Measurements from ENCODE around the gene NME4.
"Not testable (repeated sequence)": the region's sequence is repeated elsewhere in the genome, so short reads cannot be mapped to it uniquely, and the experiment has no call there.

Gene NME4

GRCh38 chr16:414395-415169 lies 17.6 kb downstream of the NME4 start:
- H3K9ac ChIP-seq (ENCODE audit: low read depth in 1 of 2, low read length in 2 of 2), result no peak overlapping the region
- H3K9me3 ChIP-seq (ENCODE audit: control insufficient read depth in 1 of 2, low read length in 2 of 2), result no peaks in the 10 kb centered on the region
- no peaks in the 10 kb centered on the region for H3K27me3 ChIP-seq (ENCODE audit: control insufficient read depth in 1 of 2, insufficient read depth in 2 of 2, low read length in 2 of 2)
- no peaks in the 10 kb centered on the region for H3K4me1 ChIP-seq (ENCODE audit: control insufficient read depth in 1 of 2, insufficient read depth in 2 of 2, low read length in 2 of 2)
- H3K4me3 ChIP-seq (ENCODE audit: low read depth in 1 of 2, low read length in 2 of 2), result no peak overlapping the region
- H3K27ac ChIP-seq (ENCODE audit: low read depth, low read length), result no peak overlapping the region
- peaks cover 0 to 23% of the 10 kb centered on the region in 2 donors for H3K36me3 ChIP-seq (ENCODE audit: control insufficient read depth in 1 of 2, insufficient read depth in 2 of 2, low read length in 2 of 2)

GRCh38 chr16:415170-415498 lies 18.1 kb downstream of the NME4 start:
- not testable (repeated sequence) for H3K27me3 ChIP-seq (ENCODE audit: control insufficient read depth in 1 of 2, insufficient read depth in 2 of 2, low read length in 2 of 2); H3K4me1 ChIP-seq (ENCODE audit: control insufficient read depth in 1 of 2, insufficient read depth in 2 of 2, low read length in 2 of 2); H3K9ac ChIP-seq (ENCODE audit: low read depth in 1 of 2, low read length in 2 of 2); H3K9me3 ChIP-seq (ENCODE audit: control insufficient read depth in 1 of 2, low read length in 2 of 2); H3K4me3 ChIP-seq (ENCODE audit: low read depth in 1 of 2, low read length in 2 of 2); H3K27ac ChIP-seq (ENCODE audit: low read depth, low read length)
- H3K36me3 ChIP-seq (ENCODE audit: control insufficient read depth in 1 of 2, insufficient read depth in 2 of 2, low read length in 2 of 2), result peaks cover 0 to 18% of the 10 kb centered on the region in 2 donors

DNA sequence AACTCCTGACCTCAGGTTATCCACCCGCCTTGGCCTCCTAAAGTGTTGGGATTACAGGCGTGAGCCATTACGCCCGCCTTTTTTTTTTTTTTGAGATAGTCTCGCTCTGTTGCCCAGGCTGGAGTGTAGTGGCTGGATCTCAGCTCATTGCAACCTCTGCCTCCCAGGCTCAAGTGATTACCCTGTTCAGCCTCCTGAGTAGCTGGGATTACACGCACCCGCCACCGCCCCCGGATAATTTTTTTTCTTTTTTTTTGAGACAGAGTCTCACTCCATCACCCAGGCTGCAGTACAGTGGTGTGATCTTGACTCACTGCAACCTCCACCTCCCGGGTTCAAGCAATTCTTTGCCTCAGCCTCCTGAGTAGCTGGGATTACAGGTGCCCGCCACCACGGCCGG lies 25.2 kb downstream of the NME4 start:
- not testable (repeated sequence) for H3K9ac ChIP-seq (ENCODE audit: low read depth in 1 of 2, low read length in 2 of 2); H3K9me3 ChIP-seq (ENCODE audit: control insufficient read depth in 1 of 2, low read length in 2 of 2); H3K4me3 ChIP-seq (ENCODE audit: low read depth in 1 of 2, low read length in 2 of 2); H3K27ac ChIP-seq (ENCODE audit: low read depth, low read length); H3K36me3 ChIP-seq (ENCODE audit: control insufficient read depth in 1 of 2, insufficient read depth in 2 of 2, low read length in 2 of 2)
- H3K4me1 ChIP-seq (ENCODE audit: control insufficient read depth in 1 of 2, insufficient read depth in 2 of 2, low read length in 2 of 2), result peaks cover 18 to 22% of the 10 kb centered on the region in 2 donors
- H3K27me3 ChIP-seq (ENCODE audit: control insufficient read depth in 1 of 2, insufficient read depth in 2 of 2, low read length in 2 of 2), result peaks cover 0 to 13% of the 10 kb centered on the region in 2 donors

DNA sequence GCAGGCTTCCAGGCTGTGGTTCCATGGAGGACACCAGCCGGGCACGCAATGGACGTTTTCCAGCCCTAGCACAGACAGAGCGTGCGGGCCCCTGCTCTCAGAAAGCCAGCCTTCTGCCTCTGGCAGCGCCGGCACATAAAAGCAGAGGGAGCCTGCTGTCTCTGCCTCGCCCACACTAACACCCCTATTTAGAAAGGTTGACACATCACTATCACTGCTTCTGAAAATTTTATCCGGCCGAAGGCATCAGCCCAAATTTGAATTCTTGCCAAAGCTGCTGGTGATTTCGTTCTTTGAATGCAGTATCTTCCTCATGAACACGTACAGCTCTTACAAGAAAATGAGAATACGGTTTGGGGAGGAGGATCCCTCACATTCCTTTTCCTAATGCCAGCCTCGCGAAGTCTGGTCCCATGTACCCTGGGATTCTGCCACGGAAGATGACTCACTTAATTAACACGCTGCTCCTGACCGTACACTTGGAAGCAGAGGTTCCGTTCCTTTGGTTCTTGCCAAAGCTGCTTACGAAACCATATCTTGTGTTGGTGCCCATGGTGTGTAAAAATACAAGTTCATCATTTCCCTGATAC lies 27.1 kb downstream of the NME4 start:
- H3K27ac ChIP-seq (ENCODE audit: low read depth, low read length), result peak overlapping the region; percentile 51
- H3K9ac ChIP-seq (ENCODE audit: low read depth in 1 of 2, low read length in 2 of 2), result peak overlapping the region; percentile 51 to 72
- peaks cover 0 to 13% of the 10 kb centered on the region in 2 donors for H3K27me3 ChIP-seq (ENCODE audit: control insufficient read depth in 1 of 2, insufficient read depth in 2 of 2, low read length in 2 of 2)
- peak overlapping the region; percentile 78 to 82 for H3K4me3 ChIP-seq (ENCODE audit: low read depth in 1 of 2, low read length in 2 of 2)
- H3K36me3 ChIP-seq (ENCODE audit: control insufficient read depth in 1 of 2, insufficient read depth in 2 of 2, low read length in 2 of 2), result no peaks in the 10 kb centered on the region
- H3K4me1 ChIP-seq (ENCODE audit: control insufficient read depth in 1 of 2, insufficient read depth in 2 of 2, low read length in 2 of 2), result peaks cover 28 to 29% of the 10 kb centered on the region in 2 donors
- H3K9me3 ChIP-seq (ENCODE audit: control insufficient read depth in 1 of 2, low read length in 2 of 2), result no peaks in the 10 kb centered on the region

DNA sequence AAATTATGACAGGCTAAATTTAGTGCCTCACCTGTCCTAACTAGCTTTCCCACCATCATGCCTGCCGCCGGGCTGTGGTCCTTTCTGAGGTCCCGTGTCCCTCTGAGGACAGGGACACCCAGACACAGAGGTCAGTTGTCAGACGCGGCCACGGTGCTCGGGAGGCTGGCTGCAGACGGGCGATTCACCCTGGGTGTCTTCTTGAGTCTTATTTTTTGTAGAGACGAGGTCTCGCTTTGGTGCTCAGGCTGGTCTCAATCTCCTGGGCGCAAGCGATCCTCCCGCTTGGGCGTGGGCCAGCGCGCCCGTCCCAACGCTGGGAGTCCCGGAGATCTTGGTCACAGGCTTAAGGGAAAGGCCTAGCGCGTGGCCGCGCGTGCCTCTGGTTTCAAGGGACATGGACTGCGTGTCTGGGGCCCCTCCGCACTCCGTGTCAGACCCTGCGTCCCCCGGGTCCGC lies 27.7 kb downstream of the NME4 start:
- Histone ChIP-seq H3K9ac (ENCODE audit: low read depth in 1 of 2, low read length in 2 of 2) (peak overlapping the region; percentile 51 to 72), H3K27ac (ENCODE audit: low read depth, low read length) (peak overlapping the region; percentile 51), H3K27me3 (ENCODE audit: control insufficient read depth in 1 of 2, insufficient read depth in 2 of 2, low read length in 2 of 2) (peaks cover 0 to 13% of the 10 kb centered on the region in 2 donors), H3K4me3 (ENCODE audit: low read depth in 1 of 2, low read length in 2 of 2) (peak overlapping the region; percentile 78 to 82), H3K36me3 (ENCODE audit: control insufficient read depth in 1 of 2, insufficient read depth in 2 of 2, low read length in 2 of 2) (no peaks in the 10 kb centered on the region), H3K4me1 (ENCODE audit: control insufficient read depth in 1 of 2, insufficient read depth in 2 of 2, low read length in 2 of 2) (peaks cover 28 to 29% of the 10 kb centered on the region in 2 donors), H3K9me3 (ENCODE audit: control insufficient read depth in 1 of 2, low read length in 2 of 2) (no peaks in the 10 kb centered on the region)

DNA sequence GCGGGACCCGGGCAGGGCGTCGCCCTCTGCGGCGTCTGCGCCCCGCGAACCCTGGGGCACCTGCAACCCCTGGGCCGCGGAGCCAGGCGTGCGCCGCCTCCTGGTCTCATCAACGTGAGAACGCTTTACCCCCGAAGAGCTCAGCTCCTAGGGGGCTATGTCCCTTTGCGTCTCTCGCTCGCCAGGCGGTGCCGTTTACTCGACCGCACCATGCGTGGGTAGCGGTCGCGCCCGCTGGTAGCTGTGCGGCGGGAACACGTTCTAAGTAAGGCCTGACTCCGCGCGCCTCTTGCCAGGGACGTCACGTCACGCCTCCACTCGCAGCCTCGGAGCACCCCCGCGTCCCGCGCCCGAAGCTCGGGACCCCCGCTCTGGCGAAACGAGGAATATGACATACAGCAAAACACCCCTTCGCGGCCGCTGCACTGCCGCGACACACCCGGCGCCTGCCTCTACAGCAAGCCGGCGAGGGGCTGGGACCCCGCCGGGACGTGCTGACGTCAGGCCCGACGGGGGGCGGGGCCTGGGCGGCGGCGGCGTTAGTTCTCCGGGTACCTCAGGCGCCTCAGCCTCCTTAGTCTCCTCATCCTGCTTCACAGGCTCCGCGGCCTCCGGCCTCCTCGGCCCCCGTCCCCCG lies 28.2 kb downstream of the NME4 start, which contains the start of gene RAB11FIP3:
Gene RAB11FIP3, plus strand, starts transcription at position 568 of the 637 bp plus-strand sequence. CDS start 358 bp downstream, outside the sequence.
- peaks cover 28 to 29% of the 10 kb centered on the region in 2 donors for H3K4me1 ChIP-seq (ENCODE audit: control insufficient read depth in 1 of 2, insufficient read depth in 2 of 2, low read length in 2 of 2)
- H3K36me3 ChIP-seq (ENCODE audit: control insufficient read depth in 1 of 2, insufficient read depth in 2 of 2, low read length in 2 of 2), result no peaks in the 10 kb centered on the region
- peak within 1 kb of the TSS; percentile 51 to 72 for H3K9ac ChIP-seq (ENCODE audit: low read depth in 1 of 2, low read length in 2 of 2)
- peak within 1 kb of the TSS; percentile 81 for H3K27ac ChIP-seq (ENCODE audit: low read depth, low read length)
- peak within 1 kb of the TSS; percentile 78 to 82 for H3K4me3 ChIP-seq (ENCODE audit: low read depth in 1 of 2, low read length in 2 of 2)
- H3K9me3 ChIP-seq (ENCODE audit: control insufficient read depth in 1 of 2, low read length in 2 of 2), result no peaks in the 10 kb centered on the region
- H3K27me3 ChIP-seq (ENCODE audit: control insufficient read depth in 1 of 2, insufficient read depth in 2 of 2, low read length in 2 of 2), result peaks cover 0 to 13% of the 10 kb centered on the region in 2 donors

DNA sequence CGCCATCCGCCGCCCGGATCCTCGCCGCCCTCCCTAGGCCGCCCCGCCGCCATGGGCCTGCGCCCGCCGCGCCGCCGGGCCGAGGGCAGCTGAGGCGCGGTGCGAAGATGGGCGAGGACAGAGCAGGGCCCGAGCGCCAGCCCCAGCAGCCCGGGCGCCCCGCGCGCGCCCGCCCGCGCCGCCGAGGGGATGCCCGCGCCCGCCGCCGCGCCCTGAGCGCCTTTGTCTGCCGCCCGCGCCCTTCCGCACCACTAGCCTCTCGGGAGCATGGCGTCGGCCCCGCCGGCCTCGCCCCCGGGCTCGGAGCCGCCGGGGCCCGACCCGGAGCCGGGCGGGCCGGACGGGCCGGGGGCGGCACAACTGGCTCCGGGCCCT lies 28.7 kb downstream of the NME4 start:
- no peak overlapping the region for H3K9ac ChIP-seq (ENCODE audit: low read depth in 1 of 2, low read length in 2 of 2)

DNA sequence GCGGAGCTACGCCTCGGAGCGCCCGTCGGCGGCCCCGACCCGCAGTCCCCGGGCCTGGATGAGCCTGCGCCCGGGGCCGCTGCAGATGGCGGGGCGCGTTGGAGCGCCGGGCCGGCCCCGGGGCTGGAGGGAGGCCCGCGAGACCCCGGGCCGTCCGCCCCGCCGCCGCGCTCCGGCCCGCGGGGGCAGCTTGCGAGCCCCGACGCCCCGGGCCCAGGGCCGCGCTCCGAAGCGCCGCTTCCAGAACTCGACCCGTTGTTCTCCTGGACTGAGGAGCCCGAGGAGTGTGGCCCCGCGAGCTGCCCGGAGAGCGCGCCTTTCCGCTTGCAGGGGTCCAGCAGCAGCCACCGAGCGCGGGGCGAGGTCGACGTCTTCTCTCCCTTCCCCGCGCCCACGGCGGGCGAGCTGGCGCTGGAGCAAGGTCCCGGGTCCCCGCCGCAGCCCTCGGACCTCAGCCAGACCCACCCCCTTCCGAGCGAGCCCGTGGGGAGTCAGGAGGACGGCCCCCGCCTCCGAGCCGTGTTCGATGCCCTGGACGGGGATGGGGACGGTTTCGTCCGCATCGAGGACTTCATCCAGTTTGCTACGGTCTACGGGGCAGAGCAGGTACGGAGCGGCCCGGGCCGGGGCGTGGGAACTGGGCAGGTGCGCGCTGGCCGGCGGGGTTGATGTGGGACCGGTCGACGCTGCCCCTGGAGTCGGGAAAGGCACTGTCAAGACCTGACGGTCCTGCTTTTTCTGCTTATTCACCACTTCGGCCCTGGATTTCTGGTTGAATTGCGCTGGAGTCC lies 29.3 kb downstream of the NME4 start:
- Histone ChIP-seq H3K36me3 (ENCODE audit: control insufficient read depth in 1 of 2, insufficient read depth in 2 of 2, low read length in 2 of 2) (no peaks in the 10 kb centered on the region), H3K27ac (ENCODE audit: low read depth, low read length) (peak overlapping the region; percentile 20), H3K4me1 (ENCODE audit: control insufficient read depth in 1 of 2, insufficient read depth in 2 of 2, low read length in 2 of 2) (peaks cover 28 to 29% of the 10 kb centered on the region in 2 donors), H3K4me3 (ENCODE audit: low read depth in 1 of 2, low read length in 2 of 2) (peak overlapping the region; percentile 67 to 71), H3K27me3 (ENCODE audit: control insufficient read depth in 1 of 2, insufficient read depth in 2 of 2, low read length in 2 of 2) (peaks cover 0 to 13% of the 10 kb centered on the region in 2 donors), H3K9me3 (ENCODE audit: control insufficient read depth in 1 of 2, low read length in 2 of 2) (no peaks in the 10 kb centered on the region), H3K9ac (ENCODE audit: low read depth in 1 of 2, low read length in 2 of 2) (peak overlapping the region; percentile 39 to 72)

More for the DNA sequence above, 28.7 kb downstream of the NME4 start:
- Histone ChIP-seq H3K27ac (ENCODE audit: low read depth, low read length) (peak overlapping the region; percentile 81), H3K9me3 (ENCODE audit: control insufficient read depth in 1 of 2, low read length in 2 of 2) (no peaks in the 10 kb centered on the region), H3K36me3 (ENCODE audit: control insufficient read depth in 1 of 2, insufficient read depth in 2 of 2, low read length in 2 of 2) (no peaks in the 10 kb centered on the region), H3K27me3 (ENCODE audit: control insufficient read depth in 1 of 2, insufficient read depth in 2 of 2, low read length in 2 of 2) (peaks cover 0 to 13% of the 10 kb centered on the region in 2 donors), H3K4me1 (ENCODE audit: control insufficient read depth in 1 of 2, insufficient read depth in 2 of 2, low read length in 2 of 2) (peaks cover 28 to 29% of the 10 kb centered on the region in 2 donors), H3K4me3 (ENCODE audit: low read depth in 1 of 2, low read length in 2 of 2) (peak overlapping the region in 1 of 2 donors; percentile 82)

GRCh38 chr16:426906-427249 lies 29.9 kb downstream of the NME4 start:
- Histone ChIP-seq H3K36me3 (ENCODE audit: control insufficient read depth in 1 of 2, insufficient read depth in 2 of 2, low read length in 2 of 2) (no peaks in the 10 kb centered on the region), H3K27me3 (ENCODE audit: control insufficient read depth in 1 of 2, insufficient read depth in 2 of 2, low read length in 2 of 2) (peaks cover 0 to 13% of the 10 kb centered on the region in 2 donors), H3K4me1 (ENCODE audit: control insufficient read depth in 1 of 2, insufficient read depth in 2 of 2, low read length in 2 of 2) (peaks cover 28 to 29% of the 10 kb centered on the region in 2 donors), H3K4me3 (ENCODE audit: low read depth in 1 of 2, low read length in 2 of 2) (peak overlapping the region; percentile 67 to 71), H3K9me3 (ENCODE audit: control insufficient read depth in 1 of 2, low read length in 2 of 2) (no peaks in the 10 kb centered on the region), H3K9ac (ENCODE audit: low read depth in 1 of 2, low read length in 2 of 2) (peak overlapping the region; percentile 39 to 72), H3K27ac (ENCODE audit: low read depth, low read length) (no peak overlapping the region)

Data from duodenal mucosa (tissue), 2 donors.